ENCODE measurements around the gene SH2D3C. TPM values are rescaled to one million over a fixed set of nuclear protein-coding genes. Genes with fewer than 3 reads are reported as not detected.

The SH2D3C gene
- total RNA-seq, 2 experiments from 2014 or later = 10.9 to 11.8 TPM

- peaks cover 36% of the 10 kb centered on the region for H3K4me1 ChIP-seq (ENCODE audit: insufficient read depth, low read length)
- Mint-ChIP-seq H3K27ac (peak overlapping the region; percentile 80), H3K4me3 (peak overlapping the region; percentile 87), H3K36me3 (ENCODE audit: low read depth) (peaks cover 12% of the 10 kb centered on the region), H3K9me3 (no peaks in the 10 kb centered on the region), H3K27me3 (no peaks in the 10 kb centered on the region), H3K4me1 (ENCODE audit: low read depth) (peaks cover 26% of the 10 kb centered on the region)
- H3K27me3 ChIP-seq (ENCODE audit: control insufficient read depth in 1 of 2, insufficient read depth in 2 of 2, low read length in 2 of 2) = no peaks in the 10 kb centered on the region
- ChIA-PET CTCF (interaction anchor here (1.0 kb wide), 2 partner anchors 67 to 109 kb away, joined by 3 to 5 read pairs; partner anchors contain the start of gene TOR2A), POLR2A (interaction anchor here (0.8 to 2.4 kb wide), 10 partner anchors 9 to 351 kb away, joined by 3 to 9 read pairs (median 3); partner anchors contain the start of genes CDK9 and NAIF1)
- H3K9me3 ChIP-seq (ENCODE audit: control insufficient read depth in 1 of 2, insufficient read depth in 1 of 2, low read length in 2 of 2) = no peaks in the 10 kb centered on the region
- H3K36me3 ChIP-seq (ENCODE audit: insufficient read depth, low read length) = peaks cover 15% of the 10 kb centered on the region
- ATAC-seq (ENCODE audit: poor library complexity) = no peak
- intact Hi-C loops (cut with DNase I, micrococcal nuclease) = loop anchor here (1.0 to 5.0 kb wide), 5 partner anchors 15 to 390 kb away; partner anchors contain the start of genes CDK9 (in 2 of the 2) and CIZ1 (in 1 of the 2)
- peak overlapping the region; percentile 72 for H3K4me3 ChIP-seq (ENCODE audit: low read length)
- DNase-seq = peak in 1 of 14 experiments; percentile 42
- H3K27ac ChIP-seq (ENCODE audit: low read depth in 1 of 2, low read length in 2 of 2) = peak overlapping the region; percentile 60 to 79
- TF ChIP-seq, protein P1, sequence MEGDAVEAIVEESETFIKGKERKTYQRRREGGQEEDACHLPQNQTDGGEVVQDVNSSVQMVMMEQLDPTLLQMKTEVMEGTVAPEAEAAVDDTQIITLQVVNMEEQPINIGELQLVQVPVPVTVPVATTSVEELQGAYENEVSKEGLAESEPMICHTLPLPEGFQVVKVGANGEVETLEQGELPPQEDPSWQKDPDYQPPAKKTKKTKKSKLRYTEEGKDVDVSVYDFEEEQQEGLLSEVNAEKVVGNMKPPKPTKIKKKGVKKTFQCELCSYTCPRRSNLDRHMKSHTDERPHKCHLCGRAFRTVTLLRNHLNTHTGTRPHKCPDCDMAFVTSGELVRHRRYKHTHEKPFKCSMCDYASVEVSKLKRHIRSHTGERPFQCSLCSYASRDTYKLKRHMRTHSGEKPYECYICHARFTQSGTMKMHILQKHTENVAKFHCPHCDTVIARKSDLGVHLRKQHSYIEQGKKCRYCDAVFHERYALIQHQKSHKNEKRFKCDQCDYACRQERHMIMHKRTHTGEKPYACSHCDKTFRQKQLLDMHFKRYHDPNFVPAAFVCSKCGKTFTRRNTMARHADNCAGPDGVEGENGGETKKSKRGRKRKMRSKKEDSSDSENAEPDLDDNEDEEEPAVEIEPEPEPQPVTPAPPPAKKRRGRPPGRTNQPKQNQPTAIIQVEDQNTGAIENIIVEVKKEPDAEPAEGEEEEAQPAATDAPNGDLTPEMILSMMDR (IDR thresholded peaks at IDR 0.05) = no peak
Observed at GRCh38 chr9:127801955-127802575, 23.6 kb upstream of the SH2D3C start.

- H3K9me3 ChIP-seq (ENCODE audit: control insufficient read depth in 1 of 2, insufficient read depth in 1 of 2, low read length in 2 of 2) = no peaks in the 10 kb centered on the region
- TF ChIP-seq, protein P1 (IDR thresholded peaks at IDR 0.05) = no peak
- no peak overlapping the region for H3K4me3 ChIP-seq (ENCODE audit: low read length)
- H3K27me3 Mint-ChIP-seq = no peaks in the 10 kb centered on the region
- peaks cover 7% of the 10 kb centered on the region for H3K36me3 Mint-ChIP-seq (ENCODE audit: low read depth)
- H3K27ac ChIP-seq (ENCODE audit: low read depth in 1 of 2, low read length in 2 of 2) = no peak overlapping the region
- peaks cover 26% of the 10 kb centered on the region for H3K4me1 Mint-ChIP-seq (ENCODE audit: low read depth)
- H3K36me3 ChIP-seq (ENCODE audit: insufficient read depth, low read length) = peaks cover 8% of the 10 kb centered on the region
- no peaks in the 10 kb centered on the region for H3K9me3 Mint-ChIP-seq
- intact Hi-C loops (cut with DNase I, micrococcal nuclease) = no loop called here
- ATAC-seq (ENCODE audit: poor library complexity) = peak; percentile 61
- POLR2A ChIA-PET = interaction anchor here (1.0 to 2.7 kb wide), 5 partner anchors 9 to 60 kb away, joined by 3 to 8 read pairs (median 6); partner anchors contain the start of gene CDK9
- peaks cover 26% of the 10 kb centered on the region for H3K4me1 ChIP-seq (ENCODE audit: insufficient read depth, low read length)
- H3K27me3 ChIP-seq (ENCODE audit: control insufficient read depth in 1 of 2, insufficient read depth in 2 of 2, low read length in 2 of 2) = no peaks in the 10 kb centered on the region
- no peak for DNase-seq
- peak overlapping the region; percentile 34 for H3K27ac Mint-ChIP-seq
- CTCF ChIA-PET = interaction anchor here (1.4 to 1.9 kb wide), 3 partner anchors 10 to 125 kb away, joined by 3 to 5 read pairs (median 5); partner anchors contain the start of gene TOR2A
- H3K4me3 Mint-ChIP-seq = peak overlapping the region; percentile 75
Observed at GRCh38 chr9:127796852-127797370, 18.4 kb upstream of the SH2D3C start.

GRCh38 chr9:127796225-127796813 is 17.9 kb upstream of the SH2D3C start:
- H3K4me3 ChIP-seq (ENCODE audit: low read length) = no peak overlapping the region
- TF ChIP-seq, protein P1 (IDR thresholded peaks at IDR 0.05) = no peak
- peaks cover 12% of the 10 kb centered on the region for H3K36me3 ChIP-seq (ENCODE audit: insufficient read depth, low read length)
- peak; percentile 36 for ATAC-seq (ENCODE audit: poor library complexity)
- Mint-ChIP-seq H3K4me1 (ENCODE audit: low read depth) (peaks cover 24% of the 10 kb centered on the region), H3K27ac (peak overlapping the region; percentile 34), H3K36me3 (ENCODE audit: low read depth) (peaks cover 11% of the 10 kb centered on the region), H3K9me3 (no peaks in the 10 kb centered on the region), H3K4me3 (peak overlapping the region; percentile 75), H3K27me3 (no peaks in the 10 kb centered on the region)
- peaks cover 23% of the 10 kb centered on the region for H3K4me1 ChIP-seq (ENCODE audit: insufficient read depth, low read length)
- H3K9me3 ChIP-seq (ENCODE audit: control insufficient read depth in 1 of 2, insufficient read depth in 1 of 2, low read length in 2 of 2) = no peaks in the 10 kb centered on the region
- no peaks in the 10 kb centered on the region for H3K27me3 ChIP-seq (ENCODE audit: control insufficient read depth in 1 of 2, insufficient read depth in 2 of 2, low read length in 2 of 2)
- intact Hi-C loops (cut with DNase I, micrococcal nuclease) = no loop called here
- no peak for DNase-seq
- H3K27ac ChIP-seq (ENCODE audit: low read depth in 1 of 2, low read length in 2 of 2) = no peak overlapping the region
- CTCF ChIA-PET = interaction anchor here (1.4 to 1.9 kb wide), 3 partner anchors 9 to 125 kb away, joined by 3 to 5 read pairs (median 5); partner anchors contain the start of gene TOR2A
- POLR2A ChIA-PET = interaction anchor here (1.0 to 2.7 kb wide), 4 partner anchors 10 to 61 kb away, joined by 3 to 8 read pairs (median 6); partner anchors contain the start of gene CDK9

All from CD4-positive, alpha-beta T cell (primary cell).